Measurements from ENCODE around the gene PPP1CC. TPM values are rescaled to one million over a fixed set of nuclear protein-coding genes. Genes with fewer than 3 reads are reported as not detected.
A peak's percentile ranks its signal among the peaks of the same experiment; 100 is the strongest.

The PPP1CC gene
- total RNA-seq, 1 donor from 2014 or later = 156 TPM

DNA sequence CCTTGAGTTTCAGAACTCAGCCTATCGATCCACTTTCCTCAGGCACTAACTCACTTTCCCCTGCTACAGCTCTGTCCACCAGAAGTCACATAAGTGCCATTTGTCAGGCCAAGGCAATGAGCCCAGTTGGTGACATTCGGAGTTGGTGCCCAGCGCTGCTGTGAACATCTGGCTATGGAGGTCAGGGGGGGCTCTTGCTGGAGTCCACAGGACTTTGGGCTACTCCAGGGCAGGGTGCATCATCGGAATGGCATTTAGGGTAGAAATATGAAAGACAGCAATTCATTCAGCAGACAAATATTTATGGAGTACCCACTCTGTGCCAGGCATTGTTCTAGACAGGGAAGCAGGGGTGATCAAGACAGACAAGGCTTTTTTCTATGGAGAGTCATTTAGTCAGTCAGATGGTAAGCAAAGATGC is 1.5 kb upstream of the PPP1CC start:
- H3K4me3 ChIP-seq = no peak overlapping the region
- peak overlapping the region; percentile 95 for H3K27ac ChIP-seq (replicated peaks)
- no peaks in the 10 kb centered on the region for H3K27me3 ChIP-seq (ENCODE audit: low read depth)
- intact Hi-C loops (cut with micrococcal nuclease) = no loop called here
- TF ChIP-seq, protein P1, sequence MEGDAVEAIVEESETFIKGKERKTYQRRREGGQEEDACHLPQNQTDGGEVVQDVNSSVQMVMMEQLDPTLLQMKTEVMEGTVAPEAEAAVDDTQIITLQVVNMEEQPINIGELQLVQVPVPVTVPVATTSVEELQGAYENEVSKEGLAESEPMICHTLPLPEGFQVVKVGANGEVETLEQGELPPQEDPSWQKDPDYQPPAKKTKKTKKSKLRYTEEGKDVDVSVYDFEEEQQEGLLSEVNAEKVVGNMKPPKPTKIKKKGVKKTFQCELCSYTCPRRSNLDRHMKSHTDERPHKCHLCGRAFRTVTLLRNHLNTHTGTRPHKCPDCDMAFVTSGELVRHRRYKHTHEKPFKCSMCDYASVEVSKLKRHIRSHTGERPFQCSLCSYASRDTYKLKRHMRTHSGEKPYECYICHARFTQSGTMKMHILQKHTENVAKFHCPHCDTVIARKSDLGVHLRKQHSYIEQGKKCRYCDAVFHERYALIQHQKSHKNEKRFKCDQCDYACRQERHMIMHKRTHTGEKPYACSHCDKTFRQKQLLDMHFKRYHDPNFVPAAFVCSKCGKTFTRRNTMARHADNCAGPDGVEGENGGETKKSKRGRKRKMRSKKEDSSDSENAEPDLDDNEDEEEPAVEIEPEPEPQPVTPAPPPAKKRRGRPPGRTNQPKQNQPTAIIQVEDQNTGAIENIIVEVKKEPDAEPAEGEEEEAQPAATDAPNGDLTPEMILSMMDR (IDR thresholded peaks at IDR 0.05; ENCODE audit: borderline replicate concordance) = no peak
- no peaks in the 10 kb centered on the region for H3K9me3 ChIP-seq (replicated peaks)
- H3K4me1 ChIP-seq = peaks cover 59% of the 10 kb centered on the region
- no peaks in the 10 kb centered on the region for H3K36me3 ChIP-seq
- DNase-seq = no peak

DNA sequence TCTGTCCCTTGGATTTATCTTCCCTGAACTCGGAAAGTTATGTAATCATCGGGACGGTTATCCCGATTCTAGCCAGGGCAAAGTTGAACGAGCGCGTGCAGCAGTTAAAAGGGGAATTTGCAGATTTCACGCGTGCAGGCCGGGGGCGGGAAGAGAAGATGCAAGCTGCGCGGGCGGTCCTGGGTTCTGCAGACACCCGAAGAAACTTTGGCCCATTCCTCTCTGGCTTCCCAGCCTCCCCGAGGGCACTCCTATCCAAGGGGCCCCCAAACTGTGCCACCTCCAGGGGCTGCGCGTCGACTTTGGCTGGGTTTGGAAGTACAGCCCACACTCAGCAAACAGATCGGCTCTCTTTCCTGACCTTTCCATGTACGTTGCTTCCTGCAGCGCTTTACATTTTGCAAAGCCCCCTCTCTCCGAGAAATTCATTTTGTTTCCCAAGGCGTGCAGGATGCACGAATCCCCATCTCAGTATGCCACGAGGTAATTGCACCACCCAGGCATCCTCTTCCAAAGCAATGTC is 941 bp upstream of the PPP1CC start:
- Histone ChIP-seq H3K27me3 (ENCODE audit: low read depth) (no peaks in the 10 kb centered on the region), H3K4me3 (peak overlapping the region; percentile 100), H3K9me3 (replicated peaks) (no peaks in the 10 kb centered on the region), H3K27ac (replicated peaks) (peak overlapping the region; percentile 95), H3K4me1 (peaks cover 64% of the 10 kb centered on the region), H3K36me3 (no peaks in the 10 kb centered on the region)
- TF ChIP-seq, protein P1 (IDR thresholded peaks at IDR 0.05; ENCODE audit: borderline replicate concordance) = no peak
- intact Hi-C loops (cut with micrococcal nuclease) = no loop called here
- peak; percentile 51 for DNase-seq

DNA sequence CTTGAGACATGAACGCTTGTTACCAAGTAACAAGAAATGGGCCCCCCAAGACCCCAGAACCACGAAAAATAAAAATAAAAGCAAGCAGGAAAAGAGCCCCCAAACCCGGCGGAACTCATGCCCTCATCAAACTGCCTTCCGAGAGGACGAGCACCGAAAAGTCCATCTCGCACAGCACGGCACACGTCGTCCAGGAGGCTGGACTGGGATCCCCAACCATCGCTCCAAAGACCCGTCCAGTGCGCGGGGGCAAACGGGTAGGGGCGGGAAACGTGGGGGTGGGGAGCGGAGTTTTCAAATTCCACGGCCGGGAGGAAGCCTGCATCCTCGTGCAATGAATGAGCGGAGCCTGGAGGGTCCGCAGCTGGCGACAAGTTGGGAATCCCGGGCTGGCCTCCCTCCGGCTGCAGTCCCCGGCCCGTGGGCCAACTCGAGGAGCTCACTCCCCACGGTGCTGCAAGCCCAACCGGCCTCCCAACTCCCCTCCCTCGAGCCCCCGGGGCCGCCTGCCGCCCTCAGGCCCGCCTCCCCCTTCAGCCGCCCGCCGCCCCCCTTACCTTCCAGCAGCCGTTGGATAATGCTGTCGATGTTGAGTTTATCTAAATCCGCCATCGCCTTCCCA is 484 bp downstream of the PPP1CC start:
- TF ChIP-seq, protein P1 (IDR thresholded peaks at IDR 0.05; ENCODE audit: borderline replicate concordance) = no peak

DNA sequence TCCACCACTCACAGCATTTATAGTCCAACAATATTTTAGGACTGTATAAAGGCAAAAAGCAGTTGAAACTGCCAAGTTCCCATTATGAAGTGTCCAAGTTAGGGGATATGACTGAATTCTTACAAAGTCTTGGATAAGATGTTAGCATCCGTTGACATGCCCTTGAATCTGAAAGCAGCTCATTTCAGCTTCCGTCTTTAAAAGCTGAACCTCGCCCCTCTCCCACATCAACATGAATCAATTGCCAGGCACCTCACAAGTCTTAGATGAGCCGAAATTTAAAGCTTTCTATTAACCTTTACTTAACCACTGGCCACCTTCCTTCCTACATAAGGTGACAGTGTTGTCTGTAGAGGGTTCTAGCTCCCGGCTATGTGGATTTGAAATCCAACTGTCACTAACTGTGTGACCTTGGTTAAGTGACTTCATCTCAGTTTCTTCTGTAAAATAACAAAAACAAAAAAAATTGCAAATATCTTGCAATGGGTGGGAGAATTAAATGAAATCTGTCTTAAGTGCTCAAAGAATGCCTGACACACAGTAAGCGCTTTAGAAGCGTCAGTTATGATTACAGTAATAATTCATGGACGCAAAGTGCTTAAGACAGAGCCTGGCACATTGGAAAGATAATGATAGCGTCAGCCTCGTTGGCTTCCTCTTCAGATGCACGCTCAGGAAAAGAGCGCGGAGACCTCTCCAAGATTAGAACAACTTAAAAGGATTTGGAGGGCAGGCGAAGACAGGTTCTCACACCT is 1.2 kb downstream of the PPP1CC start:
- intact Hi-C loops (cut with micrococcal nuclease) = no loop called here
- H3K4me1 ChIP-seq = peaks cover 86% of the 10 kb centered on the region
- no peak for DNase-seq

More for the DNA sequence above, 484 bp downstream of the PPP1CC start:
- no peaks in the 10 kb centered on the region for H3K9me3 ChIP-seq (replicated peaks)
- DNase-seq = no peak
- peak overlapping the region; percentile 95 for H3K27ac ChIP-seq (replicated peaks)
- peak overlapping the region; percentile 100 for H3K4me3 ChIP-seq
- H3K27me3 ChIP-seq (ENCODE audit: low read depth) = no peaks in the 10 kb centered on the region
- peaks cover 79% of the 10 kb centered on the region for H3K4me1 ChIP-seq
- H3K36me3 ChIP-seq = no peaks in the 10 kb centered on the region
- intact Hi-C loops (cut with micrococcal nuclease) = no loop called here

DNA sequence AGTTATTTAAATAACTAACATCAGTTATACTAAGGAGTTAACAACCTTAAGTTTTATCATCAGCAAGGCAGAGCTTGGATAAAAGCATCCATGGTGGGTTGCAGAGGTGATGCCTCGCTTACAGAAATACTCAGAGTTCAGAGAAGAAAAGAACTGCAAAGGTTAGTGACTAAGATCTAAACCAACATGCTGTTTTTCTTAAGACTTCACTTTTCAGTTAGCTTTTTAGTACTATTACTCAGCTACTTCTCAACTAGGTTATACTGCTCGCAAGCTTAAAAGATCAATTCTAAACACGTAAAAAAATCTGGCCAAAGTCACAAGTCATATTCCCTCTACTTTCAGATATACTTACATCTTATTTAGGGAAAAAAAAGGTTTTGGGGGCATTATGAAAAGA is 2.8 kb downstream of the PPP1CC start:
- Histone ChIP-seq H3K4me3 (peak overlapping the region; percentile 100), H3K27ac (replicated peaks) (peak overlapping the region; percentile 59), H3K36me3 (peaks cover 11% of the 10 kb centered on the region), H3K4me1 (peaks cover 88% of the 10 kb centered on the region), H3K27me3 (ENCODE audit: low read depth) (no peaks in the 10 kb centered on the region), H3K9me3 (replicated peaks) (no peaks in the 10 kb centered on the region)
- DNase-seq = no peak
- intact Hi-C loops (cut with micrococcal nuclease) = no loop called here
- TF ChIP-seq, protein P1 (IDR thresholded peaks at IDR 0.05; ENCODE audit: borderline replicate concordance) = no peak

More for the DNA sequence above, 1.2 kb downstream of the PPP1CC start:
- H3K36me3 ChIP-seq = no peaks in the 10 kb centered on the region
- TF ChIP-seq, protein P1 (IDR thresholded peaks at IDR 0.05; ENCODE audit: borderline replicate concordance) = no peak
- H3K4me3 ChIP-seq = peak overlapping the region; percentile 100
- no peaks in the 10 kb centered on the region for H3K9me3 ChIP-seq (replicated peaks)
- peak overlapping the region; percentile 95 for H3K27ac ChIP-seq (replicated peaks)
- H3K27me3 ChIP-seq (ENCODE audit: low read depth) = no peaks in the 10 kb centered on the region
